Endothelial cell of umbilical vein (primary cell): ENCODE data around the gene SEPTIN10. TPM values are rescaled to one million over a fixed set of nuclear protein-coding genes. Genes with fewer than 3 reads are reported as not detected.

Experiments
- BruUV-seq: library from RNA; stranded (reverse); fragments of 400-500 nt; replicated peaks from 2 replicates; lab custom pipeline; 2021; lab: Mats Ljungman, UMichigan
- CTCF ChIA-PET: fragments of 300-600, 350-600 bp; sonication (Branson Sonifier 250); formaldehyde crosslinking; loops from one replicate; lab custom pipeline; 2021; ENCODE audit warnings: antibody characterized with exemption, inconsistent platforms; lab: Charles Lee
- POLR2A ChIA-PET: fragments of 300-600, 350-600 bp; sonication (Branson Sonifier 250); formaldehyde crosslinking; loops from one replicate; lab custom pipeline; 2021; ENCODE audit warnings: antibody characterized with exemption, inconsistent platforms; lab: Charles Lee
- DNase-seq: peaks from one replicate; pipeline ENCODE4 v3.0.0-alpha.2; 2011; ENCODE audit warnings: low read depth, low spot score
- FAIRE-seq: peaks from 2 replicates; lab custom pipeline; 2011; peaks lifted over from hg19 to GRCh38; lab: Jason Lieb, UNC
- H2AFZ ChIP-seq: 2 replicates; pipeline ENCODE4 v1.6.0; 2012; ENCODE audit warnings: low read depth, low read length, control low read depth, inconsistent platforms
- H3K27ac ChIP-seq: 2 replicates; pipeline ENCODE4 v1.5.1; 2011; ENCODE audit warnings: low read depth, mild to moderate bottlenecking, control low read depth, low read length, moderate library complexity; ENCODE audit not compliant: insufficient read depth
- H3K27me3 ChIP-seq, 2 experiments: 2 replicates each; pipeline versions ENCODE4 v1.6.0 to v1.6.1; 2011; ENCODE audit warnings: low read length in 2 of 2, mixed read lengths in 1 of 2; ENCODE audit not compliant: control insufficient read depth in 2 of 2, insufficient read depth in 2 of 2
- H3K36me3 ChIP-seq, 2 experiments: 2 replicates in 1 of 2; 3 replicates in 1 of 2; pipeline ENCODE4 v1.5.1; 2011; ENCODE audit warnings: low read length in 2 of 2, mild to moderate bottlenecking in 1 of 2, moderate library complexity in 1 of 2; ENCODE audit not compliant: control insufficient read depth in 2 of 2, insufficient read depth in 2 of 2; ENCODE audit errors: extremely low read depth in 1 of 2
- H3K4me1 ChIP-seq: 3 replicates; pipeline ENCODE4 v1.5.1; 2011; ENCODE audit warnings: mild to moderate bottlenecking, low read length; ENCODE audit not compliant: control insufficient read depth, insufficient read depth; ENCODE audit errors: extremely low read depth
- H3K4me2 ChIP-seq: 2 replicates; pipeline ENCODE4 v1.6.1; 2011; ENCODE audit warnings: low read length, control low read depth, mixed read lengths; ENCODE audit not compliant: insufficient read depth
- H3K4me3 ChIP-seq, 3 experiments: fragments of 200-600 bp in 1 of 3; sonication (generic), shearing (Covaris generic) in 1 of 3; replicated peaks in 1 of 3; 2 replicates each; pipeline ENCODE4 v1.5.1; 2011 to 2016; ENCODE audit warnings: control low read depth in 3 of 3, low read length in 3 of 3, mild to moderate bottlenecking in 2 of 3, inconsistent platforms in 1 of 3, low read depth in 1 of 3, moderate library complexity in 1 of 3; ENCODE audit not compliant: insufficient read depth in 1 of 3
- H3K79me2 ChIP-seq: 2 replicates; pipeline ENCODE4 v1.6.0; 2012; ENCODE audit warnings: low read length, inconsistent platforms; ENCODE audit not compliant: control insufficient read depth, insufficient read depth
- H3K9ac ChIP-seq: replicated peaks from 2 replicates; pipeline ENCODE3; 2011; ENCODE audit warnings: low read length, control low read depth; ENCODE audit not compliant: insufficient read depth; ENCODE audit errors: extremely low read depth
- H3K9me1 ChIP-seq: replicated peaks from 3 replicates; pipeline ENCODE4 v1.6.0; 2011; ENCODE audit warnings: mild to moderate bottlenecking, low read length; ENCODE audit not compliant: control insufficient read depth, insufficient read depth; ENCODE audit errors: extremely low read depth
- H3K9me3 ChIP-seq: replicated peaks from 2 replicates; pipeline ENCODE4 v1.5.1; 2012; ENCODE audit warnings: low read length, inconsistent platforms; ENCODE audit not compliant: control insufficient read depth, insufficient read depth
- H4K20me1 ChIP-seq: replicated peaks from 2 replicates; pipeline ENCODE3; 2011; ENCODE audit warnings: mild to moderate bottlenecking, low read length; ENCODE audit not compliant: control insufficient read depth, insufficient read depth; ENCODE audit errors: extremely low read depth
- EZH2 ChIP-seq: IDR thresholded peaks from 2 replicates; pipeline ENCODE4 v1.6.1; 2012; ENCODE audit warnings: borderline replicate concordance, low read depth, mild to moderate bottlenecking, moderate library complexity, low read length, inconsistent platforms; ENCODE audit not compliant: severe bottlenecking
- FOS ChIP-seq: IDR thresholded peaks from 2 replicates; pipeline ENCODE4 v1.6.1; 2011; ENCODE audit warnings: mild to moderate bottlenecking, low read length, moderate library complexity, borderline replicate concordance; ENCODE audit not compliant: insufficient read depth
- GATA2 ChIP-seq: IDR thresholded peaks from 2 replicates; pipeline ENCODE4 v1.7.0; 2011; ENCODE audit warnings: low read depth, mild to moderate bottlenecking, moderate library complexity, mixed read lengths, low read length; ENCODE audit not compliant: insufficient read length, insufficient read depth
- JUN ChIP-seq: IDR thresholded peaks from 2 replicates; pipeline ENCODE4 v1.6.1; 2011; ENCODE audit warnings: borderline replicate concordance, low read depth; ENCODE audit not compliant: insufficient read length, insufficient read depth
- MYC ChIP-seq: IDR thresholded peaks from one replicate; pipeline ENCODE4 v1.6.1; 2011; ENCODE audit warnings: mild to moderate bottlenecking, low read depth, low read length
- POLR2A ChIP-seq: IDR thresholded peaks from 2 replicates; pipeline ENCODE4 v1.6.1; 2012; ENCODE audit warnings: low read depth, mild to moderate bottlenecking, control low read depth, low read length
- POLR2AphosphoS5 ChIP-seq: IDR thresholded peaks from 2 replicates; pipeline ENCODE4 v1.6.1; 2012; ENCODE audit warnings: low read depth, mild to moderate bottlenecking, control low read depth, low read length, moderate library complexity; ENCODE audit not compliant: insufficient read depth
- dilution Hi-C: fragments of 300-500 bp; cut with MboI; formaldehyde crosslinking; loops from one replicate; pipeline ENCODE4 v1.15.0; 2019; ENCODE audit warnings: low sequenced_read_pairs; ENCODE audit not compliant: extremely low pct_ligation_motif_present
- intact Hi-C: fragments of 100-400 bp; cut with micrococcal nuclease; formaldehyde crosslinking; loops from one replicate; pipeline ENCODE4 v1.10.0; 2022
- polyA plus RNA-seq, 4 experiments: library from polyadenylated mRNA; depleted of rRNA in 3 of 4; stranded (reverse) in 3 of 4; unstranded in 1 of 4; fragments of >200 nt; gene quantifications; 2 replicates each; pipeline versions ENCODE4 v1.2.1 to v1.2.3, GENCODE V29; 2011 to 2012; ENCODE audit warnings: missing spikeins in 1 of 4
- total RNA-seq: library from RNA; stranded (reverse); gene quantifications from 2 replicates; pipeline ENCODE4 v1.2.3, GENCODE V29; 2021
- TF ChIP-seq, protein P1 (sequence below): IDR thresholded peaks from 2 replicates; pipeline ENCODE4 v1.6.1; 2011; ENCODE audit not compliant: insufficient read depth, insufficient read length
- TF ChIP-seq, protein P2 (sequence below), 2 donors: IDR thresholded peaks; 1 replicate in 1 of 2; 2 replicates in 1 of 2; pipeline ENCODE4 v1.5.1; 2011; ENCODE audit warnings: low read length in 2 of 2, mild to moderate bottlenecking in 2 of 2, moderate library complexity in 2 of 2, control low read depth in 1 of 2, inconsistent platforms in 1 of 2, low read depth in 1 of 2; ENCODE audit not compliant: insufficient read depth in 1 of 2; ENCODE audit errors: extremely low read depth in 1 of 2

SEPTIN10 gene
- total and polyA plus RNA-seq, 2 donors (not counting 3 experiments of a cell fraction or from before 2014, with no cell fraction given): 26.1 to 121 TPM

DNA sequence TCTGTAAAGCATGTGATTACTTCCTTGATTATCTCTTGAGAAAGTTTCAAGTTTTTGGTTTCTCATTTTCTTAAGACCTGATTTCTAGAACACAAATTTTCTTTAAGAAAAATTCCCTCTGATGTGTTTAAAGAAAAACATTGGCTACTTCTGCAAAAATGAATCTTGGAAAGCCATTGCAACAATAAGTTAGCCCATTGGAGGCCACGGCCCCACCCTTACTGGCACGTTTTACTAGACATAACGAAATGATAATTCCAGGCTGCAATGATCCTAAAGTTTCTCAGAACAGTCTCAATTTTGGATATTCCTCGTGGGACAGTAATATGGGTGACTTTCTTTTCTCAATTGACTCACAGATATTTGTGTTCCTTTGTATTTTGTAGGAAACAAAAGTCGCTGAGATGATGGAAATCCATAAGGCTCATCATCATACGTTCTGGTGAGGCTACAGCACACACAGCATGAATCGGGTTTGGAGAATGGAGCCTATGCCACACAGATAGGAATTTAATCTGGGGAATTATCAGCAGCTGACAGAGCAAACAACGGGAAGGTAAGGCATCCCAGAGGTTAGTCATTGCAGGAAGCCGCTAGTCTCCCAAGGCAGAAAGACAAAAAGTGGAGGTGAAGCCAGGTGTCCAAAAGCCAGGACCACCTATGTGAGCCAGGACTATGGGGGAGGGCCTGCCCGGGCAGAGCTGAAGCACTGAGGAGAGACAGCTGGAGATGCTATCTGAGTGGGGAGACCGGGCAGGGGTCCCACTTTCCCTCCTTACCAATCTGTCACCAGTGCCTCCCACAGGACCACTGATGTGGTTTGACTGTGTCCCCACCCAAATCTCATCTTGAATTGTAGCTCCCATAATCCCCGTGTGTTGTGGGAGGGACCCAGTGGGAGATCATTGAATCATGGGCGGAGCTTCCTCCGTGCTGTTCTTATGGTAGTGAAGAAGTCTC lies 36.2 kb upstream of the SEPTIN10 start:
- no peak for DNase-seq

More for the DNA sequence above, 36.2 kb upstream of the SEPTIN10 start:
- H3K79me2 ChIP-seq: no peaks in the 10 kb centered on the region
- H3K9ac ChIP-seq: no peak overlapping the region
- no peak overlapping the region for H3K4me3 ChIP-seq
- no peaks in the 10 kb centered on the region for H3K9me3 ChIP-seq
- FAIRE-seq: no peak
- no peak overlapping the region for H3K27ac ChIP-seq
- no peak for TF ChIP-seq POLR2A
- no peak for TF ChIP-seq EZH2
- no peak for TF ChIP-seq POLR2AphosphoS5
- TF ChIP-seq MYC: no peak
- TF ChIP-seq FOS: no peak
- TF ChIP-seq GATA2: no peak
- TF ChIP-seq, protein P1, sequence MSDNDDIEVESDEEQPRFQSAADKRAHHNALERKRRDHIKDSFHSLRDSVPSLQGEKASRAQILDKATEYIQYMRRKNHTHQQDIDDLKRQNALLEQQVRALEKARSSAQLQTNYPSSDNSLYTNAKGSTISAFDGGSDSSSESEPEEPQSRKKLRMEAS: no peak
- no peak for TF ChIP-seq JUN
- TF ChIP-seq, protein P2, sequence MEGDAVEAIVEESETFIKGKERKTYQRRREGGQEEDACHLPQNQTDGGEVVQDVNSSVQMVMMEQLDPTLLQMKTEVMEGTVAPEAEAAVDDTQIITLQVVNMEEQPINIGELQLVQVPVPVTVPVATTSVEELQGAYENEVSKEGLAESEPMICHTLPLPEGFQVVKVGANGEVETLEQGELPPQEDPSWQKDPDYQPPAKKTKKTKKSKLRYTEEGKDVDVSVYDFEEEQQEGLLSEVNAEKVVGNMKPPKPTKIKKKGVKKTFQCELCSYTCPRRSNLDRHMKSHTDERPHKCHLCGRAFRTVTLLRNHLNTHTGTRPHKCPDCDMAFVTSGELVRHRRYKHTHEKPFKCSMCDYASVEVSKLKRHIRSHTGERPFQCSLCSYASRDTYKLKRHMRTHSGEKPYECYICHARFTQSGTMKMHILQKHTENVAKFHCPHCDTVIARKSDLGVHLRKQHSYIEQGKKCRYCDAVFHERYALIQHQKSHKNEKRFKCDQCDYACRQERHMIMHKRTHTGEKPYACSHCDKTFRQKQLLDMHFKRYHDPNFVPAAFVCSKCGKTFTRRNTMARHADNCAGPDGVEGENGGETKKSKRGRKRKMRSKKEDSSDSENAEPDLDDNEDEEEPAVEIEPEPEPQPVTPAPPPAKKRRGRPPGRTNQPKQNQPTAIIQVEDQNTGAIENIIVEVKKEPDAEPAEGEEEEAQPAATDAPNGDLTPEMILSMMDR (IDR thresholded peaks at IDR 0.05; ENCODE audit: extremely low read depth in 1 of 2, insufficient read depth in 1 of 2, low read depth in 1 of 2, low read length in 2 of 2): no peak
- H4K20me1 ChIP-seq: peaks cover 3% of the 10 kb centered on the region
- H3K9me1 ChIP-seq: no peaks in the 10 kb centered on the region
- intact Hi-C loops: no loop called here
- no peak overlapping the region for H2AFZ ChIP-seq
- BruUV-seq: no TSS peak
- CTCF ChIA-PET: interaction anchor here (0.7 kb wide), 1 partner anchor 102 kb away, joined by 3 read pairs; no protein-coding TSS in a partner anchor
- H3K4me1 ChIP-seq: no peaks in the 10 kb centered on the region
- POLR2A ChIA-PET: no interaction called here
- H3K36me3 ChIP-seq: no peaks in the 10 kb centered on the region
- dilution Hi-C loops: no loop called here
- H3K27me3 ChIP-seq: peaks cover 0 to 5% of the 10 kb centered on the region in 2 experiments
- H3K4me2 ChIP-seq: no peak overlapping the region
